Suppressor macrophage (primary cell): Measurements from ENCODE around the gene MRPL51.

Experiments
- DNase-seq, 4 experiments: peaks; one replicate each; pipeline ENCODE4 v3.0.0-alpha.2; 2020 to 2022

Gene MRPL51

DNA sequence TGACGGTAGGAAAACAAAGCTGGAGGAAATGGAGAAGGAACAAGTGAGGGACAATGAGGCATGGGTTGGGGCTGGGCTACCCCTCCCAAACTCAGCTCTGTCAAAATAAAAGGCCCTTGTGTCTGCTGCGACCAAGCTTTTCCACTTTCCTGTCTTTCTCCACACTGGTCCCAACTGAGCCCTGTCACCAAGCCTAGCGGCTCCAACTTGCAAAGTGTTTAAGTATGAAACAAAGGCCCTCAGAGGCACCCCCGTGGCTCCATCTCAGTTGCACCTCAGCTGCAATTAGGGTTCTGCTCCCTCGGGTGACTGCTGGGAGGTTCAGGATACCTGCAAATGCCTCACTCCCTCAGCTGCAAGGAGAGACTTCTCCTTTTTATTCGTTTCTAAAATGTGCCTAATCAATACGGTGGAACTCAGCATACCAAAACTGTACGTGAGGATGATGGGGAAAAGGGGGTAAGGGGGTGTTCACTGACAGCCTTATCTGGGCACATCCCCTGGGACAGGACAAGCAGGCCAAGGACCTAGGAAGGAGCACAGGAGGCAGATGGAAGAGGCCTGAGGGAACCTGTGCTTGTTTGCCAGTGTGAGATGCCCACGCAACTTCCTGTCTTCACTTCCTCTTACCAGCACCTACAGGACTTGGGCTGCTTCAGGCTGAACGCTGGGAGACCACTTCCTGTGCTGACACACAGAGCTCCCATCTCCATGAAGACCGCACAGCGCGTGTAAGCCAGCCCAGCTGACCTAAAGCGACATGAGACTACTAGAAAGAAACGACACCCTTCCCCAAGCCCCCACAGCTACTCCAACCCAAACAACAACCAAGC is 31.4 kb downstream of the MRPL51 start:
- DNase-seq: peak; percentile 91 to 98 (median 94)

DNA sequence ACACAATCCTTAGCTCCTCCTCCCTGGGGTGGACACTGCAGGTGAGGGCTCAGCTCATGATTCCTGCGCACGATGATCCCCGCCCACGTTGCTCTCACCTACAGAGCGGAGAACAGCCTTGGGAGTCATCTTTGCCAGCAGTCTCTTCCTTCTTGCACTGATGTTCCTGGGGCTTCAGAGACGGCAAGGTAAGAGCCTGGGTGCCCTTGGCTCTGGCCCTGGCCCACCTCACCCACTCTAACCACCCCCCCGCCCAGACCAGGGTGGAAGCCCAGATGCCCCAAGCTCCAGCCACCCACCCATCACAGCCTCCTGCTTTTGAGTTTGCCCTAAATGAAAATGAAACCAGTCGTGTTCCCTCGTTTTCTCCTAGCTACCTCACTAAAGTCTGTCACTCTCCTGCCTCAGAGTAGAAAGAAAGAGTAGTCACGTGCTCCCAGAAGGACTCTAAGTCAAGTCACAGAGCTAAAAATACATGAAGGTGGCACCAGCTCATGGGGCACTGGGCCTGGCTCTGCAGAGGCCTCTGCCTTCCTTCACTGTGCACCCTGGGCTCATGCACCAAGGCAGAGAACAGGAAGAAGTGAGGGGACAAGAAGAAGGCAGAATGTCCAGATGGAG is 32.2 kb downstream of the MRPL51 start:
- peak in 3 of 4 experiments; percentile 14 to 30 (median 29) for DNase-seq

DNA sequence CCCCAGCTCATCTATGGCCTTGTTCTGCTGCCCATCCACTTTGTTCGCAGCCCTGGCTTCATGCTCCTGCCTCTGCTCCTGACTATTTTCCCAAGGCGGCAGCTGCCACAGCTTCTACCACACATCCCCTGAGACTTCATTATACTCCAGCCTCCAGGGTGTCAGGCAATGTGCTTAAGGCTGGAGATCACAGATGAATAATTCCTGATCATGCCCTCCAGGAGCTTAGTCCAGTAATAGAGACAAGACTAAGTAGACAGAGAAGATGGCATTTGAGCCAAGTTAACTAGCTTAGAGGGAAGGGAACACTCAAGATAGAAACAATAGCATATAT is 34.1 kb downstream of the MRPL51 start:
- DNase-seq: no peak

DNA sequence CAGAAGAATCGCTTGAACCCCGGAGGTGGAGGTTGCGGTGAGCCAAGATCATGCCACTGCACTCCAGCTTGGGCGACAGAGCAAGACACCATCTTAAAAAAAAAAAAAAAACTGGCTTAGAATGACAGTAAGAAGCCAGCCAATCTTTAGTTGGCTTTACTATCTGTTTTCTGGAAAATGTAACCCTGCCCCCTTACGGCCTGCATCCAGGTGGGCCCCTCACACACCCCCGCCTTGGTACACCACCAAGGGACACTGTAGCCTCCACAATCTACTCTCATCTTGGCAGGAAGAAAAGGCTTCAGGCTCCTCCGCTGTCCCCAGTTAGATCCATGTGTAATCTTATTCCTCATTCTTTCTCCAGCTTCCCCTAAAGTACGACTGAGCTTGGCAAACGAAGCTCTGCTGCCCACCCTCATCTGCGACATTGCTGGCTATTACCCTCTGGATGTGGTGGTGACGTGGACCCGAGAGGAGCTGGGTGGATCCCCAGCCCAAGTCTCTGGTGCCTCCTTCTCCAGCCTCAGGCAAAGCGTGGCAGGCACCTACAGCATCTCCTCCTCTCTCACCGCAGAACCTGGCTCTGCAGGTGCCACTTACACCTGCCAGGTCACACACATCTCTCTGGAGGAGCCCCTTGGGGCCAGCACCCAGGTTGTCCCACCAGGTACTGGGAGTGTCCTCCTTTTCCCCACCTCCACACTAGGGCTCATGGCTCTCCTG is 34.6 kb downstream of the MRPL51 start:
- no peak for DNase-seq

DNA sequence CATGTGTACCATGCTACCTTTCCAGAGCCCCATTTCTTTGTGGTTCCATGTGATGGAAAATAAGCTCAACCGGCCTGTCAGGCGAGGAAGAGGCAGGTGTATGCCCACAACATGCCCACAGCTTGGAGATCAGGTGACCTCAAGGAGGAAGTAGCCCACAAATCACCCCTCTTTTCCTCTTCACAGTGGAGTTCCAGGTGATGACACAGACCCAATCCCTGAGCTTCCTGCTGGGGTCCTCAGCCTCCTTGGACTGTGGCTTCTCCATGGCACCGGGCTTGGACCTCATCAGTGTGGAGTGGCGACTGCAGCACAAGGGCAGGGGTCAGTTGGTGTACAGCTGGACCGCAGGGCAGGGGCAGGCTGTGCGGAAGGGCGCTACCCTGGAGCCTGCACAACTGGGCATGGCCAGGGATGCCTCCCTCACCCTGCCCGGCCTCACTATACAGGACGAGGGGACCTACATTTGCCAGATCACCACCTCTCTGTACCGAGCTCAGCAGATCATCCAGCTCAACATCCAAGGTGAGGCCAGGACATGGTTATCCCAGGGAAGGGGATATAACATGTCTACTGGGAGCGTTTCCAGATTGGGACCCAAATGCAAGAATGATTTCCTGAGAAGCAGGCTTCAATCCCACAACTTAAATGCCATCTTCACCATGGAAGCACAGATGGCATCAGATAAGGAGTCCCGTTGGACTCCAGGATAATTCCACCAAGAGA is 35.7 kb downstream of the MRPL51 start:
- DNase-seq: no peak

DNA sequence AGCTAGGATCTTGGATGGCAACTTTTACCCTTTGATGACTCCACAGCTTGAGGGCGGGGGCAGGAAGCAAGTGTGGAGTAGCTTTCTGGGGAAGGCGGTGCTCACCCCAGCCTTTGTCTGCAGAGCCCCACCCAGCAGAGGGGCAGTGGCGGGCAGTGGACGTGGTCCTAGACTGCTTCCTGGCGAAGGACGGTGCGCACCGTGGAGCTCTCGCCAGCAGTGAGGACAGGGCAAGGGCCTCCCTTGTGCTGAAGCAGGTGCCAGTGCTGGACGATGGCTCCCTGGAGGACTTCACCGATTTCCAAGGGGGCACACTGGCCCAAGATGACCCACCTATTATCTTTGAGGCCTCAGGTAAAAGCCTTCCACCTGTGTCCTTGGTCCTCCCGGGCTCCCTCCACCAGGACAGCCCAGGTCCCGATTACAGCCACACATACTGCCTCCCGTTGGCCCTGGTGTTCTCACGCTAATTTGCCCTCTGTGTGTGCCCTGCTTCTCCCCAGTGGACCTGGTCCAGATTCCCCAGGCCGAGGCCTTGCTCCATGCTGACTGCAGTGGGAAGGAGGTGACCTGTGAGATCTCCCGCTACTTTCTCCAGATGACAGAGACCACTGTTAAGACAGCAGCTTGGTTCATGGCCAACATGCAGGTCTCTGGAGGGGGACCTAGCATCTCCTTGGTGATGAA is 40.0 kb downstream of the MRPL51 start:
- DNase-seq: peak in 3 of 4 experiments; percentile 59 to 74 (median 66)

DNA sequence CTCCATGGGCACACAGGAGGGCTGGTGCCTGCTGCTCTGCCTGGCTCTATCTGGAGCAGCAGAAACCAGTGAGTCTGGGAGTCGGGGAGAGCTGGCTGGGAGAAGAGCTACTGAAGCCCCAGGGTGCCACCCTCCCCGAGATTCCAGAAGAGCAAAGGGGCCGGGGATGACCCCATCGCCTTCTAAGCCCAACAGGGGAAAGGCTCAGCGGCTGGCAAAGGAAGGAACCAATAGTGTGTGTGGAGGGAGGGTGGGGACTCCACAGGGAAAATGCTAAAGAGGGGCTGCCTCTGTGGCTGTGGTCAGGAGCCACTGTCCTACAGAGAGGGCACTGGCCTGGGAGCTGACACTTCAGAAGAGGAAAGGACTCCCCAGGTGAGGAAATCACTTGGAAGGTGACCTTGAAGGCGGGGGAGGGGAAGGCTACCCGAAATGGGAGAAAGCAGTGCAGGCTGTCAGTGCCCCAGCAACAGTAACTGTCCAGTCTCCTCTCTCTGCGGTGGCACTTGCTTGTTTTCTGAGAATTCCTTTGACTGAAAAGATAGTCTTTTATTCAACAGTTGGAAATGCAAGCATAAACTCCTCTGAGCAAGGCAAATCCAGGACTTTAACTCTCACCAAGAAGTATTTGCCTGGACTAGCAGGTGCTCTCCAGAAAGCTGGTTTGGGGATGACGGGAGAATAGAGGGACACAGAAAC is 40.7 kb downstream of the MRPL51 start:
- peak; percentile 25 to 58 (median 41) for DNase-seq

DNA sequence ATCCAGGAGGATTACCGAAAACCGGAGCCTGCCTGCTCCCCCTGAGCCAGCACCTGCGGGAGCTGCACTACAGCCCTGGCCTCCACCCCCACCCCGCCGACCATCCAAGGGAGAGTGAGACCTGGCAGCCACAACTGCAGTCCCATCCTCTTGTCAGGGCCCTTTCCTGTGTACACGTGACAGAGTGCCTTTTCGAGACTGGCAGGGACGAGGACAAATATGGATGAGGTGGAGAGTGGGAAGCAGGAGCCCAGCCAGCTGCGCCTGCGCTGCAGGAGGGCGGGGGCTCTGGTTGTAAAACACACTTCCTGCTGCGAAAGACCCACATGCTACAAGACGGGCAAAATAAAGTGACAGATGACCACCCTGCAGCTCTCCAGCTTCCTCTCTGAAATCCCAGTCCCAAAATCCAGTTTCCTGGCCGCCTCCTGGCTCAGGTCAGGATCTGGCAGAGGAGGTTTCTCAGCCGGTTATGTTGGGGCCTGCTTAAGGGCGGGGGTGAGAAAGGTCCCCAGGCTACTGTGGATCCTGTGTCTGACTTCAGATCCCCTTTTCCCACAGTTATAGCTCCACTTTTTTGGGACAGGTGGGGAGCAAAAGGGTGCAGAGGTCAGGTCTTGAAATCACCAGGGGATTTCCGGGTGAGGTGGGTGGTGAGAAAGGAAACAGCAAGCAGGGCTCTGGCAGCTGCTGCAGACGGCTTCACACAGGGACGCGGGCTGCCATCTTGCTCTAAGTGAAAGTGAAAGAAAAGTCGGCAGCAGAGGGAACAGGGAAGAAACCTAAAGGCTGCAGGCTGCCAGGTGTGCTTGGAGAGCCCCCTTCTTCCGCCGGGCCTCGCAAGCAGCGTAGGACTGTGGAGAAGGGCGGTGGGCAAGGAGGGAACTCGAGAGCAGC is 41.5 kb downstream of the MRPL51 start, which contains the start of gene TAPBPL:
Gene TAPBPL (plus strand): TSS at position 695 of the 897 bp plus-strand sequence. CDS start 207 bp downstream, outside the sequence.
- DNase-seq: peak; percentile 81 to 92 (median 88)

DNA sequence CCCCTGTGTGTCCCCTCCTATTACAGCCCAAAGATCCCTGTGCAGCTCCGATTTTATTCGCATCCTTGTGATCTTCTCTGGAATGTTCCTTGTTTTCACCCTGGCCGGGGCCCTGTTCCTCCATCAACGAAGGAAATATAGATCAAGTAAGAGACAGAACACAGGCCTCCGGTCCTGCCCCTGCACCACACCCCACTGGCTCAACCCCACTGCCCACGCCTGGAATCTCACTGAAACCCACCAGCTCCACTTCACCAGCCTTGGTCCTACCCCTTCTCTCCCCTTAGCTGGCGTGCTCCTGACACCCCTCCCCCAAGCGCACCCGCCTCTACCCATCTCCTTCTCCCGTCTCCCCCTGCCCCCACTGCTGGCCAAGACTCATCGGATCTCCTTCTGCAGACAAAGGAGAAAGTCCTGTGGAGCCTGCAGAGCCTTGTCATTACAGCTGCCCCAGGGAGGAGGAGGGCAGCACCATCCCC is 42.2 kb downstream of the MRPL51 start:
- peak in 1 of 4 experiments; percentile 26 for DNase-seq

DNA sequence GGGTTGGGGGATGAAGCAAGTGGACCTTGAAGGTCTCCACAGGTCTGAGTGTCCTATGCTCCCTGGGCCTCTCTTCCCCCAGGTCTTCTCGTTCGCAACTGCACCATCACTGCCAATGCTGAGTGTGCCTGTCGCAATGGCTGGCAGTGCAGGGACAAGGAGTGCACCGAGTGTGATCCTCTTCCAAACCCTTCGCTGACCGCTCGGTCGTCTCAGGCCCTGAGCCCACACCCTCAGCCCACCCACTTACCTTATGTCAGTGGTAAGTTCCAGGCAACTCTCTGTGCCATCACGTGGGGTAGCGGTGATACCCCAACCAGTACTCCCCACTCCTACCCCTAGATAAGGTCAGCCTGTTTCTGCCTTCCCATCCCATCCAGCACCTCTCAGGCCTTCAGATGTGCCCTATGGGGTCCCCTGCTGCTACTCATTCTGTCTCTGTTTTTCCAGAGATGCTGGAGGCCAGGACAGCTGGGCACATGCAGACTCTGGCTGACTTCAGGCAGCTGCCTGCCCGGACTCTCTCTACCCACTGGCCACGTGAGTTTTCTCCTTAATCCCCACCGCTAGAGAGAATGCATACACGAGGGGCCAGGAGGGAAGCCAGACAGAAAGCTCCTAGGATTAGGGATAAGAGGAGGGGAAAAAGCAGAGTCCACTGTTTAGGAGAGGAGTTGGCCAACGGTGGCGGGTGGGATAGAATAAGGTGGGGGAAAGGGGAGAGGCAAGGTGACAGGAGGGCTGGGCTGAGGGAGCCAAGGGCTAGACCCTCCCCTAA is 42.8 kb downstream of the MRPL51 start:
- DNase-seq: no peak

DNA sequence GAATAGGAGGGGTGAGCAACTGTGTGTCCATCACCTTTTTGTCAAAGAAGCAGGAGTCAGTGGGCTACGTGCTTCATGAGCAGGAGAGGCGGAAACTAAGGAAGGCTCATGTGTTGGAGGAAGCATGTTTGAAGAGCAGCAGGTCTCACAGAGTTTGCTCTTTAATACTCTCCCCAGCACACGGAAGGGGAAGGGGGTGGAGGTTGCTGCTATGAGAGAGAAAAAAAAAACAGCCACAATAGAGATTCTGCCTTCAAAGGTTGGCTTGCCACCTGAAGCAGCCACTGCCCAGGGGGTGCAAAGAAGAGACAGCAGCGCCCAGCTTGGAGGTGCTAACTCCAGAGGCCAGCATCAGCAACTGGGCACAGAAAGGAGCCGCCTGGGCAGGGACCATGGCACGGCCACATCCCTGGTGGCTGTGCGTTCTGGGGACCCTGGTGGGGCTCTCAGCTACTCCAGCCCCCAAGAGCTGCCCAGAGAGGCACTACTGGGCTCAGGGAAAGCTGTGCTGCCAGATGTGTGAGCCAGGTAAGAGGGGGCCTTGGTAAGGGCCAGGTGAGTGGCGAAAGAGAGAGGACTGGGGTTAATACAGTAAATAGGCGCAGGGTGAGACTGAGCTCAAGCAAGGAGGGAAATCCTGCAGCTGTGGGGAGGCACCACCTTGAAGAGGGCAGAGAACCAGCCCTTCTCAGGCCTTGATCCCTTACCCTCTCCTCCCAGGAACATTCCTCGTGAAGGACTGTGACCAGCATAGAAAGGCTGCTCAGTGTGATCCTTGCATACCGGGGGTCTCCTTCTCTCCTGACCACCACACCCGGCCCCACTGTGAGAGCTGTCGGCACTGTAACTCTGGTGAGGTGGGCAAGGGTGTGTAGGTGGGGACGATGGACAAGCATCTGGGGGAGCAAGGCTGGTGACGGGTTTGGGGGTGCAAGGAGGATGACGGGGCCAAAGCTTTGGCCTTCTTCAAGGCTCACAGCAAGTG is 48.1 kb downstream of the MRPL51 start, which contains the start of gene CD27:
Gene CD27 (plus strand): TSS at position 252 of the 985 bp plus-strand sequence. CDS start 141 bp downstream, at position 393.
- DNase-seq: no peak

DNA sequence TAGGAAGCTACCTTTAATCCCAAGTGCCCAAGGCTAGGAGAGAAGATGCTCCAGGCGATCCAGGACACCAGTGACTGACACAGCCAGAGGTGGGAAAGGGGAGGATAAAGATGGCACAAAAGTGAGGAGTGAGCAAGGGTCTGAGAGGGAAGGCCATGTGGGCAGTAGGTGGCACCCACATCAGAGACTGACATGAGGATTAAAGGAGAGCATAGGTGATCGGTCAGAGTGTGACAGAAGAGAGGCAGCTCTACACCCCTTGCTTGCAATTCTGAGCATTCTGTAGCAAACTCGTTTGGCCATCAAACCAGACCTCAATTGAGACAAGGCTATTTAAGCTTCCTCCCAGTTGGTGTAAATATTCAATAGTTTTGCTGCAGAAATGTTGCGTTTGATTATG is 49.0 kb downstream of the MRPL51 start:
- no peak for DNase-seq

DNA sequence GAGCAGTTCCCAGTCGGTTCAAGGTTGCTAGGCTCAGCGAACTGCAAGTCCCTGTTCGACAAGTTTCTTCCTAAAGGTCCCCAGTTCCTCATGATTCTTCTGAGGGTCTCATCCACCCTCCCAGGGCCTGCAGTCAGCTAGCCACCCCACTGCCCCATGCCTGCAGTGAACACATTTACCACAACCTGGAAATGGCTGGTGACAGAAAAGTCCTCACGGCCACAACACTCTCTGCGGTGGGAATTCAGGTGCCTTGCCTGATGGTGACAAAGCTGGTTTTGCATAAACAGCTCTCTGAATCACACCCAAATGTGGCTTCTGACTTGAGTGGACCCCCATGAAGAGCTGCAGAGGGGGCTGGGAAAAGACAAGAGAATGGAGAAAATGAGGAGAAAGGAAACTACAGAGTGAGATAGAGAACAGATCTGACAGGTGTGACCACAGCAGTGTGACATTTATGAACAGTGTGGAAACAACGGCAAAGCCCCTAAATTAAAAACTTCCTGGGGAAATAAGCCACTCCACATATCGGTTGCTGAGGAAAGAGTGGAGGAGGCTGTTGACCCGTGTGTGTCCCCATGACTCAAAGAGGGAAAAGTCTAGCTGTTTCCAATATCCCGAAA is 49.6 kb downstream of the MRPL51 start:
- no peak for DNase-seq

DNA sequence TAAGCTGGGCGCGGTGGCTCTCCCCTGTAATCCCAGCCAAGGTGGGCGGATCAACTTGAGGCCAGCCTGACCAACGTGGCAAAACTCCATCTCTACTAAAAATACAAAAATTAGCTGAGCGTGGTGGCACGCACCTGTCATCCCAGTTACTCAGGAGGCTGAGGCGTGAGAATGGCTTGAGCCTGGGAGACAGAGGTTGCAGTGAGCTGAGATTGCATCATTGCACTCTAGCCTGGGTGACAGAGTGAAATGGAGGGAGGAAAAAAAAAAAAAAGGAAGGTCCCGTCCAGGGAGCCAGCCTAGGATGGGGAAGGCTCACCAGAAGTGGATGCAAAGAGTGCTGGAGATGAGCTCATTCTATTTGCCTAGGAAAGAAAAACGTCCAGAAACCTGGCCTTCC is 50.2 kb downstream of the MRPL51 start:
- DNase-seq: peak in 3 of 4 experiments; percentile 43 to 54 (median 53)
